HCT116 (cell line): ENCODE results near the gene CLDN10. TPM values are rescaled to one million over a fixed set of nuclear protein-coding genes. Genes with fewer than 3 reads are reported as not detected.

ENCODE experiments used
- ATAC-seq: fragments of 200-7000 bp; cut with Tn5 transposase; 2 replicates; pipeline ENCODE4 v1.9.1; 2020; ENCODE audit warnings: mild to moderate bottlenecking, moderate library complexity
- BruUV-seq: library from RNA; stranded (reverse); fragments of 400-500 nt; replicated peaks from 2 replicates; lab custom pipeline; 2021; lab: Mats Ljungman, UMichigan
- CTCF ChIA-PET: fragments of 300-600 bp; sonication (Branson Sonifier 250); formaldehyde crosslinking; loops from one replicate; lab custom pipeline; 2021; ENCODE audit warnings: antibody characterized with exemption; lab: Charles Lee
- POLR2A ChIA-PET: fragments of 300-600, 350-600 bp; sonication (Branson Sonifier 250); formaldehyde crosslinking; loops from one replicate; lab custom pipeline; 2021; ENCODE audit warnings: antibody characterized with exemption; lab: Charles Lee
- RAD21 ChIA-PET, 2 experiments: fragments of 300-600 bp; sonication (Branson Sonifier 250); formaldehyde crosslinking; loops; one replicate each; lab custom pipeline; 2023; ENCODE audit warnings: low total read pairs in 2 of 2; ENCODE audit not compliant: uncharacterized antibody in 2 of 2, unreplicated experiment in 2 of 2, low non-redundant PET in 1 of 2; lab: Charles Lee
- DNase-seq: peaks from one replicate; pipeline ENCODE4 v3.0.0-alpha.2; 2010; ENCODE audit warnings: low read depth, low spot score
- H2AFZ ChIP-seq: fragments of 200-600 bp; shearing (Covaris generic), sonication (generic); 2 replicates; pipeline ENCODE4 v1.6.1; 2017; ENCODE audit warnings: low read depth, mixed run types, mixed read lengths, antibody characterized with exemption, low read length; ENCODE audit not compliant: poor library complexity, severe bottlenecking
- H3K27ac ChIP-seq: 2 replicates; pipeline ENCODE4 v1.5.1; 2012; ENCODE audit warnings: low read depth, low read length
- H3K27me3 ChIP-seq: fragments of 200-600 bp; sonication (generic); 2 replicates; pipeline ENCODE4 v1.6.1; 2016; ENCODE audit warnings: mixed run types, low read length, mixed read lengths; ENCODE audit not compliant: insufficient read depth
- H3K36me3 ChIP-seq, 2 experiments: fragments of 200-500 bp in 1 of 2; fragments of 200-600 bp in 1 of 2; sonication (Bioruptor generic) in 1 of 2; sonication (generic) in 1 of 2; 2 replicates each; pipeline versions ENCODE4 v1.5.1 to v1.6.1; 2014 to 2016; ENCODE audit warnings: low read length in 2 of 2, inconsistent platforms in 1 of 2, mixed read lengths in 1 of 2, mixed run types in 1 of 2; ENCODE audit not compliant: insufficient read depth in 2 of 2, control insufficient read depth in 1 of 2
- H3K4me1 ChIP-seq, 2 experiments: fragments of 200-600 bp in 1 of 2; sonication (generic) in 1 of 2; 2 replicates each; pipeline versions ENCODE4 v1.5.1 to v1.6.1; 2012 to 2017; ENCODE audit warnings: low read length in 2 of 2, inconsistent platforms in 1 of 2, mild to moderate bottlenecking in 1 of 2, mixed read lengths in 1 of 2, mixed run types in 1 of 2, moderate library complexity in 1 of 2; ENCODE audit not compliant: insufficient read depth in 2 of 2, control insufficient read depth in 1 of 2
- H3K4me2 ChIP-seq: fragments of 200-600 bp; sonication (generic); 2 replicates; pipeline ENCODE4 v1.6.1; 2017; ENCODE audit warnings: mixed run types, low read length, mixed read lengths
- H3K4me3 ChIP-seq, 2 experiments: fragments of 200-600 bp in 1 of 2; sonication (generic) in 1 of 2; replicated peaks in 1 of 2; 2 replicates each; pipeline ENCODE4 v1.5.1; 2011 to 2016; ENCODE audit warnings: low read length in 2 of 2, control low read depth in 1 of 2, low read depth in 1 of 2, mild to moderate bottlenecking in 1 of 2, mixed read lengths in 1 of 2, mixed run types in 1 of 2
- H3K79me2 ChIP-seq: fragments of 200-600 bp; sonication (generic); 2 replicates; pipeline ENCODE4 v1.6.1; 2017; ENCODE audit warnings: mild to moderate bottlenecking, mixed run types, low read length, moderate library complexity, mixed read lengths; ENCODE audit not compliant: insufficient read depth
- H3K9ac ChIP-seq: fragments of 200-600 bp; sonication (generic); 2 replicates; pipeline ENCODE4 v1.6.1; 2016; ENCODE audit warnings: low read length, mixed read lengths
- H3K9me2 ChIP-seq: fragments of 200-600 bp; sonication (generic), shearing (Covaris generic); 2 replicates; pipeline ENCODE4 v1.6.1; 2017; ENCODE audit warnings: mixed run types, mild to moderate bottlenecking, moderate library complexity; ENCODE audit not compliant: insufficient read depth
- H3K9me3 ChIP-seq, 2 experiments: fragments of 200-500 bp in 1 of 2; fragments of 200-600 bp in 1 of 2; sonication (Bioruptor generic) in 1 of 2; sonication (generic) in 1 of 2; 2 replicates each; pipeline ENCODE4 v1.6.1; 2014 to 2017; ENCODE audit warnings: low read length in 2 of 2, mixed read lengths in 2 of 2, inconsistent platforms in 1 of 2, low read depth in 1 of 2, mild to moderate bottlenecking in 1 of 2, mixed run types in 1 of 2, moderate library complexity in 1 of 2; ENCODE audit not compliant: control insufficient read depth in 1 of 2, insufficient read depth in 1 of 2
- H4K20me1 ChIP-seq: fragments of 200-600 bp; sonication (generic), shearing (Covaris generic); 2 replicates; pipeline ENCODE4 v1.6.1; 2017; ENCODE audit warnings: mixed run types, mild to moderate bottlenecking, moderate library complexity; ENCODE audit not compliant: insufficient read depth
- CBX3 ChIP-seq: IDR thresholded peaks from 2 replicates; pipeline ENCODE4 v1.6.1; 2012; ENCODE audit warnings: low read depth
- CEBPB ChIP-seq: IDR thresholded peaks from 2 replicates; pipeline ENCODE4 v1.6.1; 2012; ENCODE audit warnings: low read depth
- ELF1 ChIP-seq: IDR thresholded peaks from 2 replicates; pipeline ENCODE4 v1.6.1; 2012; ENCODE audit warnings: low read depth, borderline replicate concordance
- EZH2 ChIP-seq: fragments of 200-600 bp; sonication (generic); IDR thresholded peaks from 2 replicates; pipeline ENCODE4 v1.6.1; 2017; ENCODE audit warnings: antibody characterized with exemption, mixed run types
- JUND ChIP-seq: IDR thresholded peaks from 2 replicates; pipeline ENCODE4 v1.6.1; 2012
- RAD21 ChIP-seq: IDR thresholded peaks from 2 replicates; pipeline ENCODE4 v1.6.1; 2012; ENCODE audit warnings: low read depth, mild to moderate bottlenecking
- YY1 ChIP-seq: IDR thresholded peaks from 2 replicates; pipeline ENCODE4 v1.6.1; 2011; ENCODE audit warnings: low read length, low read depth, moderate library complexity, mild to moderate bottlenecking; ENCODE audit not compliant: insufficient replicate concordance; ENCODE audit errors: extremely low read depth
- ZNF274 ChIP-seq: fragments of 200-500 bp; sonication (Bioruptor generic); IDR thresholded peaks from 2 replicates; pipeline ENCODE4 v1.6.1; 2014; ENCODE audit warnings: mild to moderate bottlenecking, low read depth, low read length, inconsistent platforms
- intact Hi-C: fragments of 100-400 bp; cut with micrococcal nuclease; formaldehyde crosslinking; loops from 2 replicates; pipeline ENCODE4 v1.10.0; 2022
- total RNA-seq: library from RNA; stranded (reverse); gene quantifications from one replicate; pipeline ENCODE4 v1.2.1, GENCODE V29; 2021; ENCODE audit not compliant: unreplicated experiment
- TF ChIP-seq, protein P1 (sequence below), 3 experiments: fragments of 200-600 bp in 1 of 3; sonication (generic) in 1 of 3; IDR thresholded peaks in 2 of 3; conservative IDR thresholded peaks in 1 of 3; 2 replicates each; pipeline ENCODE4 v1.5.1; 2012 to 2017; ENCODE audit warnings: low read depth in 2 of 3, low read length in 2 of 3, antibody characterized with exemption in 1 of 3, borderline replicate concordance in 1 of 3, control low read depth in 1 of 3, mild to moderate bottlenecking in 1 of 3, mixed read lengths in 1 of 3, mixed run types in 1 of 3, moderate library complexity in 1 of 3; ENCODE audit not compliant: insufficient read depth in 1 of 3
- TF ChIP-seq, protein P2 (sequence below): IDR thresholded peaks from 2 replicates; pipeline ENCODE4 v1.6.1; 2012; ENCODE audit warnings: low read depth

CLDN10 gene
- total RNA-seq, 1 experiment from 2014 or later = not detected

DNA sequence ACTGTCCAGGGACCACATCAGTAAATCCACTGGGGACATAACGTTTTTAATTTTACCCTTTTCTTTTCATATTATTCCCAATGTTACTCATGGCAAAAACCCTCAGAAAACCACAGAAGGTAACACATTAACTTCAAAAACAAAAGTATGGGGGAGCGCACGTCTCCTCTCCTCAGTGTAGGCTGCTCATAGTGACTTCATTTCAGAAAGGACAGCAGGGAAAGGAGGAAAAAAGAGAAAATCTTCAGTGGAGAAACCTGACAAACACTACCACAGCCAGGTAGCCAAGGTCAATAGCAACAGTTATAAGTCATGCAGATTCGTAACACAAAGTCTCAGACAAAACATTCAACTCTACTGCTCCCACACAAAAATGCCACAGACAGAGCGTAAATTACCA, 70.6 kb downstream of the CLDN10 start:
- no peak overlapping the region for H3K4me2 ChIP-seq
- H3K27ac ChIP-seq = no peak overlapping the region
- no peaks in the 10 kb centered on the region for H3K27me3 ChIP-seq
- ChIA-PET RAD21 (interaction anchor here in 1 of 2 experiments (1.2 to 1.7 kb wide), 2 partner anchors 38 to 211 kb away, joined by 5 to 14 read pairs; no protein-coding TSS in a partner anchor), POLR2A (interaction anchor here (1.8 kb wide), 1 partner anchor 86 kb away, joined by 3 read pairs; no protein-coding TSS in a partner anchor), CTCF (interaction anchor here (1.2 to 1.3 kb wide), 2 partner anchors 19 to 434 kb away, joined by 3 to 4 read pairs; no protein-coding TSS in a partner anchor)
- H3K9ac ChIP-seq = no peak overlapping the region
- TF ChIP-seq ZNF274 (no peak), CBX3 (no peak), YY1 (no peak), RAD21 (no peak), ELF1 (no peak), CEBPB (no peak), JUND (no peak), EZH2 (no peak)
- TF ChIP-seq, protein P1, sequence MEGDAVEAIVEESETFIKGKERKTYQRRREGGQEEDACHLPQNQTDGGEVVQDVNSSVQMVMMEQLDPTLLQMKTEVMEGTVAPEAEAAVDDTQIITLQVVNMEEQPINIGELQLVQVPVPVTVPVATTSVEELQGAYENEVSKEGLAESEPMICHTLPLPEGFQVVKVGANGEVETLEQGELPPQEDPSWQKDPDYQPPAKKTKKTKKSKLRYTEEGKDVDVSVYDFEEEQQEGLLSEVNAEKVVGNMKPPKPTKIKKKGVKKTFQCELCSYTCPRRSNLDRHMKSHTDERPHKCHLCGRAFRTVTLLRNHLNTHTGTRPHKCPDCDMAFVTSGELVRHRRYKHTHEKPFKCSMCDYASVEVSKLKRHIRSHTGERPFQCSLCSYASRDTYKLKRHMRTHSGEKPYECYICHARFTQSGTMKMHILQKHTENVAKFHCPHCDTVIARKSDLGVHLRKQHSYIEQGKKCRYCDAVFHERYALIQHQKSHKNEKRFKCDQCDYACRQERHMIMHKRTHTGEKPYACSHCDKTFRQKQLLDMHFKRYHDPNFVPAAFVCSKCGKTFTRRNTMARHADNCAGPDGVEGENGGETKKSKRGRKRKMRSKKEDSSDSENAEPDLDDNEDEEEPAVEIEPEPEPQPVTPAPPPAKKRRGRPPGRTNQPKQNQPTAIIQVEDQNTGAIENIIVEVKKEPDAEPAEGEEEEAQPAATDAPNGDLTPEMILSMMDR (IDR thresholded peaks at IDR 0.05 in 2 of 3, conservative IDR thresholded peaks at IDR 0.05 in 1 of 3; ENCODE audit: borderline replicate concordance in 1 of 3, insufficient read depth in 1 of 3, low read depth in 2 of 3, low read length in 2 of 3) = no peak
- TF ChIP-seq, protein P2, sequence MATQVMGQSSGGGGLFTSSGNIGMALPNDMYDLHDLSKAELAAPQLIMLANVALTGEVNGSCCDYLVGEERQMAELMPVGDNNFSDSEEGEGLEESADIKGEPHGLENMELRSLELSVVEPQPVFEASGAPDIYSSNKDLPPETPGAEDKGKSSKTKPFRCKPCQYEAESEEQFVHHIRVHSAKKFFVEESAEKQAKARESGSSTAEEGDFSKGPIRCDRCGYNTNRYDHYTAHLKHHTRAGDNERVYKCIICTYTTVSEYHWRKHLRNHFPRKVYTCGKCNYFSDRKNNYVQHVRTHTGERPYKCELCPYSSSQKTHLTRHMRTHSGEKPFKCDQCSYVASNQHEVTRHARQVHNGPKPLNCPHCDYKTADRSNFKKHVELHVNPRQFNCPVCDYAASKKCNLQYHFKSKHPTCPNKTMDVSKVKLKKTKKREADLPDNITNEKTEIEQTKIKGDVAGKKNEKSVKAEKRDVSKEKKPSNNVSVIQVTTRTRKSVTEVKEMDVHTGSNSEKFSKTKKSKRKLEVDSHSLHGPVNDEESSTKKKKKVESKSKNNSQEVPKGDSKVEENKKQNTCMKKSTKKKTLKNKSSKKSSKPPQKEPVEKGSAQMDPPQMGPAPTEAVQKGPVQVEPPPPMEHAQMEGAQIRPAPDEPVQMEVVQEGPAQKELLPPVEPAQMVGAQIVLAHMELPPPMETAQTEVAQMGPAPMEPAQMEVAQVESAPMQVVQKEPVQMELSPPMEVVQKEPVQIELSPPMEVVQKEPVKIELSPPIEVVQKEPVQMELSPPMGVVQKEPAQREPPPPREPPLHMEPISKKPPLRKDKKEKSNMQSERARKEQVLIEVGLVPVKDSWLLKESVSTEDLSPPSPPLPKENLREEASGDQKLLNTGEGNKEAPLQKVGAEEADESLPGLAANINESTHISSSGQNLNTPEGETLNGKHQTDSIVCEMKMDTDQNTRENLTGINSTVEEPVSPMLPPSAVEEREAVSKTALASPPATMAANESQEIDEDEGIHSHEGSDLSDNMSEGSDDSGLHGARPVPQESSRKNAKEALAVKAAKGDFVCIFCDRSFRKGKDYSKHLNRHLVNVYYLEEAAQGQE = no peak
- DNase-seq (no peak), ATAC-seq (no peak)
- H3K4me3 ChIP-seq = no peak overlapping the region
- intact Hi-C loops = loop anchor here (5.0 to 10.0 kb wide), 2 partner anchors 592 to 1344 kb away; no protein-coding TSS in a partner anchor
- H3K36me3 ChIP-seq = no peaks in the 10 kb centered on the region
- H4K20me1 ChIP-seq = no peaks in the 10 kb centered on the region
- no peaks in the 10 kb centered on the region for H3K9me2 ChIP-seq
- H2AFZ ChIP-seq = no peak overlapping the region
- BruUV-seq = no TSS peak
- H3K9me3 ChIP-seq = no peaks in the 10 kb centered on the region
- H3K79me2 ChIP-seq = no peaks in the 10 kb centered on the region
- no peaks in the 10 kb centered on the region for H3K4me1 ChIP-seq
